GM19351 (cell line): ENCODE results near the gene PAQR7.
"Not testable (repeated sequence)": the region's sequence is repeated elsewhere in the genome, so short reads cannot be mapped to it uniquely, and the experiment has no call there.

Experiments used
- ATAC-seq: cut with Tn5 transposase; IDR thresholded peaks from one replicate; pipeline ENCODE4 v1.9.1; 2021; ENCODE audit warnings: mild to moderate bottlenecking, moderate library complexity; ENCODE audit not compliant: unreplicated experiment

The PAQR7 gene

DNA sequence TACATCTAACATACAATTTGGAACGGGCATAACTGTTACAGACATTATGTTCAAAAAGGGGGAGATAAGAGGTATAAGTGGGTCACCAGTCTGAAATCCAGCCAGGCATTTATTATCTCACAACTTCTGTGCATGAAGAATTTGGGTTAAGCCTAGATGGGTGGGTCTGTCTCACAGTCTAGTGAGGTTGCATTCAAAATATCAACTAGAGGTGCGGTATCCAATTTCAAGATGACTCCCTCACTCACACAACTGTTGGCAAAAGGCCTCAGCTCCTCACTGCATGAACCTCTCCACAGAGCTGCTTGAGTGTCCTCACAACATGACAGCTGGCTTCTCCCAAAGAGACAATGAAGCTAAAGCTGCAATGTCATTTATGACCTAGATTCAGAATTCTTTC, 21.0 kb downstream of the PAQR7 start:
- ATAC-seq = no peak

DNA sequence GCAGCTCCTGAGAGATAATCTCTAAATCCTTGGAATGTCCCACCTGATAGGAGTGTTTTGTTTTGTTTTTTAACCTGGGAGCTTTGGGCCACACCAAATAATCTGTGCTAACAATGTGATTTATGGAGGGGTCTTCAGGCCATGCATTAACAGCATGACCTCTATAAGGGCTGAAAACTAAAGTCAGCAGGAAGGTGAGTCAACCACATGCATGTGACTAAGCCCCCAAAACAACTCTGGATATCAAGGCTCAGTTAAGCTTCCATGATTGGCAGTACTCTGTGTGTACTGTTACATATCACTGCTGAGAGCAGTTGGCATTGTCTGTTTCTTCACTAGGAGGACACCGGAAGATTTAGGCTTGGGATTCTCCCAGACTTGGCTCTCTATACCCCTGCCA, 27.0 kb downstream of the PAQR7 start:
- no peak for ATAC-seq

DNA sequence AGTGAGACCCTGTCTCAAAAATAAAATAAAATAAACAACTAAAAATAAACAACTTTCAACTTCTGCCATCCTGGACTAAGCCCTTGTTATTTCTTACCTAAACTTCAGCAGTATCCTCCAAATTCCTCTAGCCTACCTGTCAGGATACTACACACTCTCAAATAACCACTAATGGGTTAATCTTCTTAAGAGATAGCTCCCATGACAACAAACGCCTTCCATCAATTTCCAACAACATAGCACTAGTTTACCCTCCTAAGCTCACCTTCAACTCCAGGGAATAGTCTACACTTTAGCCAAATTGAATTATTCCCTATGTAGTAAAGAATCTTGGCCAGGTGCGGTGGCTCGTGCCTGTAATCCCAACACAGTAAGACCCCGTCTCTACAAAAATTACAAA, 27.6 kb downstream of the PAQR7 start:
- no peak for ATAC-seq

DNA sequence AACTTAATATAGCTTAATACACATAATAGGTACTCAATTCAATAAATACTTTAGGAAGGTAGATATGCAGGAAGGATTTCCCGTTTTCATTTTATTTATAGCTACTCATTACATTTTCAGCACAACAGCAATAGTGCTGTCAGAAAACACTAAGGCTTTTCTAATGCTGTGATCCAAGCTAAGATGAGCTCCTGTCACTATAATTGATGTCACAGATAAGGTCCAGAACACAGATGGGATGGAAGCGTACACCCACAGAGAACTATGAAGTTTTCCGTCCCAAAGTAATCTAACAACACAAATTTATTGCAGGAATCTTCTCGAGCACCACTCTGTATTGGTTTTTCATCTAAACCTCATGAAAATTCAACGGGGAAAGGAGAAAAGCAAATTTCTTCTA, 29.8 kb downstream of the PAQR7 start:
- no peak for ATAC-seq

DNA sequence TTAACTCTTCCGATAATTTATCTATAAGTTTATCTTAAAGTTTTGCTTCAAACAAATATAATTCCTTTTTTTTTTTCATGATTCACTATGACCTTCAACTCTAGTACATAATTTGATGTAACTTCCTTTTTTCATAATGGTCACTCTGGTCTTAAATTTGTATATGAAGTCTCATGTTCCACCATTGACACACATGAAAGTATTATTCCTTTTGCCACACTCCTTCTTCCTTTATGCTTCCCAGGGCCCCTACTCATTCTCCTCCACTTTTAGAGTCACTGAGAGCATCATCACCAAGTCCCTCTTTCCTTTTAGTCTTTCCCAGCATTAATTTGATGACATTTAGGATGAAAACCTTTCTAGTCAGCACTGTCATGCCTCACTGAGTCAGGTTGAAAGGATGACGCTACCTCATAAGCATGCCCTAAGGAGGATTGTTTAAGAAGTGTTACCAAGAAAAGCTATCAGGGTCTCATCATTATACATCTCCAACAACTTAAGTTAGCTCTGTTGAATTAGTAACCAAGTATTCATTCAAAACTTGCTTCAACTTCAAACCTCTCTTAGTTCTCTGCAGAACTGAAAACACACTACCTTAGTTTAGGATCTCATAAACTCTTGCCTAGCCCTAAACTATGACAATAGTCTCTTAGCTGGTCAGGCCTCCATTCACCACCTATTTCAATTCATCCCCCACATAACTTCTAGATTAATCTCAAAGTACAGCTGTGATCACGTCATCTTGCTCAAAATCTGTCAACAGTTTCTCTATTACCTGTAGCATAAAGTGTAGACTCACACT, 30.8 kb downstream of the PAQR7 start:
- no peak for ATAC-seq

DNA sequence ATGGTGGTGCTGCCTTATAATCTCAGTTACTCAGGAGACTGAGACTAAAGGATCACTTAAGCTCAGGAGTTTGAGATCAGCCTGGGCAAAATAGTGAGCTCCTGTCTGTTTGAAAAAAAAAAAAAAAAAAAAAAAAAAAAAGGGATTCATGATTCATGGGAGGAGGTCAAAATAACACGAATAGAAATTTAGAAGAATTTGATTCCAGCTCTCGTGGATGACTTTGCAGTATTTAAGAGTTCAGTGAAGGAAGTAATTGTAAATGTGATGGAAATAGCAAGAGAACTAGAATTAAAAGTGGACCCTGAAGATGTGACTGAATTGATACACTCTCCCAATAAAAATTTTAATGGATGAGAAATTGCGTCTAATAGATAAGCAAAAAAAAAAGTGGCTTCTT, 32.0 kb downstream of the PAQR7 start:
- no peak for ATAC-seq

DNA sequence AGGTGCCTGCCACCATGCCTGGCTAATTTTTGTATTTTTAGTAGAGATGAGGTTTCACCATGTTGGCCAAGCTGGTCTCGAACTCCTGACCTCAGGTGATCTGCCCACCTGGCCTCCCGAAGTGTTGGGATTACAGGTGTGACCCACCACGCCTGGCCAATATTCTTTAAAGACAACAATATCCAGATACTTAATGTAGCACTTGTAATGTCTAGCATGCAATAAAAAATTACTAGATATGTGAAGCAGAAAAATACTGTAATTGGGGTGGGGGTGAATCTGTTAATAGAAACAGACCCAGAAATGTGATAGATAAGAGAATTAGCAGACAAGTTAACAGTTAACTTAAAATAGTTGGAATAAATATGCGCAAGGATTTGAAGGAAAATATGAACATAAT, 35.7 kb downstream of the PAQR7 start:
- ATAC-seq = not testable (repeated sequence)

DNA sequence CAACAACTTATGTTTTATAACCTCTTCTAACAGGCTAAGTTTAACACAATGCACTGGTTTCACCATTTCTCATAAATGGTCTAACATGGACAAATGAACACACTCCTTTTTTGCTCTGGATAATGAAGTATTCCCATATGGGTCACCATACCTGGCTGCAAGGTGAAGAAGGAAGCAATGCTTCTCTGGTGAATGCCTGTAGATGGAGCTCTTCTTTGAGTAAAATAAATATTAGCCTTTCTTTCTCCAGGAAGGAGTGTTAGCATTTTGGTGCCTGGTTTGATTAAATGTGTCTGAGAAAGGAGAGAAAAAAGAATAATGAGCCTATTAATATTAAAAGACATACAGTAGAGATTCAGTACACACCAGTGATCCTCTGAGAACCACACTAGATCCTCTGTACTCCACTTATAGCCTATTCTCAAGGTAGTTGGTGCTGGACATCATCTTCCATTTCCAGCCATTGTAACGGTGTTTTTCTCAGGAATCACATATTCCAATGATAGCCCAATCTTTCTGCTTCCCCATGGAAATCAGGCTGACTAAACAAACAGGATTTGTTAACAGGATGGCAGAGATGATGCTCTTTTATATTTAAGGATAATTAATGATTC, 38.1 kb downstream of the PAQR7 start:
- ATAC-seq = no peak

DNA sequence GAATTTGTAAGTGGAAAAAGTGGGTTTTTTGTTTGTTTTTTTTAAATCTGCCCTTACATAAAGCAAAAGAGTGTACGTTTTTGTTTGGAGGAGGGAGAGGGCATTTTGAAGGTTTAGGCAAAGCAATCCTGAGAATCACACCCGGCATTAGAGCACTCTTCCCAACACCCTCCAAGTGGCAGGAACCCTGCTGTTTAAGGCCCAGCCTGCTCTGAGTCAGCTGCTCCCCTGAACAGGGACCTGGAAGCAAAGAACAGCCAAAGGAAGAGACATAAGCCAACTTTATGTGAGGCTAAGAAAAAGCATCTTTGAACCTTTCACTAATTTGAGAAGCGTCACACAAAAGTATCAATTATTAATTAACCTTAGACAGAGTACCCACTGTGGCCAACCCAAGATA, 38.8 kb downstream of the PAQR7 start:
- ATAC-seq = no peak

DNA sequence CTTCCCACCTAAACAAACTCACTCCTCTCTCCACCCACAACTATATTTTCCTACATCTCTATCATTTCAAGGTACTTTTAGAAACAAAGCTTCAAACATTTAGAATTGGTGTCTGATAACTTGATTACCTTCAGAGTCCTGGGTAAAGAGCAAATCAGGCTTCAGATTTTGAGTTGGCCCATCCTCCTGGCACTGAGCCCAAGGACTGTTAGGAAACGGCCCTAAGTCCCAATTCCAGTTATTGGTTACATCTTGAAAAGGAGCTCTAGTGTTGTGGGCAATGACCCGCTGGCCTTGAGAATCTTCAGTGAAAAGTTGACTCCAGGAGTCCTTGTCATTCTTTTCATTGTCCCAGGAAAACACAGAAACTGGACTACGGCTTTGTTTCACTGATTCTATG, 40.6 kb downstream of the PAQR7 start:
- ATAC-seq = no peak

DNA sequence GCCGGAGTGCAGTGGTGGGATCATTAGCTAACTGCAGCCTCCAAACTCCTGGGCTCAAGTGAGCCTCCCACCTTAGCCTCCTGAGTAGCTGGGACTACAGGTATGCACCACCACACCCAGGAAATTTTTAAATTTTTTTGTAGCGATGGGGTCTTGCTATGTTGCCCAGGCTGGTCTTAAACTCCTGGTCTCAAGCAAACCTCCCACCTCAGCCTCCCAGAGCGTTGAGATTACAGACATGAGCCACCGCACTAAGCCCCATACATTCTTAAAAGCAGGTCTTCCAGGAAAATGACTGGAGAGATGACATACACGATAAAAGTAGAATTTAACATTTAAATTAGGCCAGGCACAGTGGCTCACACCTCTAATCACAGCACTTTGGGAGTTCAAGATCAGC, 42.4 kb downstream of the PAQR7 start:
- ATAC-seq = no peak

DNA sequence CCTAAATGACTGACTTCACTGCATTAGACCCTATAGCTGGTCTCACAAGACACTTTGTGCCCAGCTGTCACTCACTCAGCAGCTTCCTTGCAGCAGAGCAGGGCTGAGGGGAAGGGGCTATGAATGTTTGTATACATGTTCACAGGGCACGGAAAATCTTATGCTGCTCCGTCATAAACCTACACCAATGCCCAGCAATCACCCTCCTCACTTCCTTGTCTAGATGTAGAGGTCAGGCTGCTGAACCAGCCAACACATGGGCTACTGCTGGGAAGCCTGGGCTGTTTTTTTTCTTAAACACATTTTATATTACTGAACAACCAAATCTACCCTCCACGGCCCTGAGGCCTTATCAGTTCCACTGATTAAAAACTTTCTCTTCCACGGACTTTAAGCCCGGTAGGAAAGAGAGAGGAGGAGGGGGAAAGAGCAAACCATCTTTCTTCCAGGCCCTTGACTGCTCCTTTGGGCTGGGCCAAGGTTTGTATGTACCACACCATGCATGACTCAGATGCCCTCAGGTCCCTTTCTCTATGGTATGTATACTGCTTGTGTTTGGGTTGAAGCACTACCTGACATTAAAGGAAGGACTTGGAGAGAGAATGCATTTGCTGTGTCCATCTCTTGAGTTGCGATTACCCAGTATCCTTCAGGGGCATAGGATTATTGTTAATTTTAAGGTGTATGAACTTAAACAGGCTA, 43.0 kb downstream of the PAQR7 start:
- ATAC-seq = no peak

DNA sequence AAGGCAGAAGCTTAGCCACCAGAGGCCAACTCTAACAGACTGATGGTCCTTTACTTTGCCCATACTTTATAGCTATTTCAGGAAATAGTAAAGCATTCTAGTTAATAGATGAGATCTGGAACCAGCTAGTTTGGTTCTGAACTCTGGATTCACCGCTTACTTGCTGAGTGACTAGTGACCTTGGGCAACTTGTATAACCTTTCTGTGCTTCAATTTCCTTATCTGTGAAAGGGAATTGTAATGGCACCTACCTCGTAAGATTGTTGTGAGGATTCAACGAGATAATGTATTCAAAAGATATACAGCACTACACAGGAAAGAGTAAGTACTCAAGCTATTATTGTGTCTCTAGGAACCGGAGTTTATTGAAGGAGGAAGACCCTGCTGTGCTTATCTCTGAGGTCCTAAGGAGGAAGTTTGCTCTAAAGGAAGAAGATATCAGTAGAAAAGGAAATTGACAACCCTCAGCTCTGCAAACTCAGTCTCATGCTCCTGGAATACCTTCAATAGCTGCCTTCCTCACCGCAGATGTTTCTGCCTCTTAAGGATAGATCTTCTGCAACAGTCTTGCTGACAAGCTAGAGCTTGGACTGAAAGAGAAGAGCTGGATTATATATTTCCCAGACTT, 43.8 kb downstream of the PAQR7 start:
- ATAC-seq = no peak

DNA sequence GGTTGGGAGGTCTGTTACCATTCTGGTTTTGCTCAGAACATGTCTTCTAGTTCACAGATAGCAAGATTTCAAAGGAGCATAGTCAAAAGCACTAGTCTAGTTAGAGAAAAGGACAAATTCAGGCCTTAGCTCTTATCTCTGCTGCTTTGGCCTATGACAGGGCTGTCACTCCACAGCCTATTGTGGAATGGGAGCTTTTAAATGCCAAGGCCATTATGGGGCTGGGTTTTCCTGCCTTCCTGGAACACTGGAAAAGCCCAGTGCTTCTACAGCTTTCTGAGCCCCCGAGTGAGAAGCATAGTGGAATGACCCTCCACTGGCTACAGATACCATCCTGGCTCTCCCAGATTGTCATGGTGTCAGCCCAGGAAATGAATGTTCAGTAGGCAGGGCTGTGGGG, 46.5 kb downstream of the PAQR7 start:
- ATAC-seq = no peak

DNA sequence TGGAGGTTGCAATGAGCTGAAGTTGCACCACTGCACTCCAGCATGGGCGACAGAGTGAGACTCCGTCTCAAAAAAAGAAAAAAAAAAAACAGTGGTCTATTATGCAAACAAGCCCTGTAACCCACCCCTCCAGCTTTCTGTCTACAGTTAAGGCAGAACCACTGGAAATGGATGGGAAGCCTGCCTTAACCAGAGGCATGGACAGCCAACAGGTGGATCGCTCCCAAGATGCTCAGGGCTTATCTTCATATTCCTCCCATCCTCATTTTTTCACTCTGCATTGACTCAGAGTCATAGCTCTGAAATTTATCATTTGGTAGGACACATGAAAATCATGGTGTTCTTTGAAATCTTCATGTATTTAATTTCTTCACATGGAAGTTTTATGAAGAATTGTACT, 47.0 kb downstream of the PAQR7 start:
- no peak for ATAC-seq

DNA sequence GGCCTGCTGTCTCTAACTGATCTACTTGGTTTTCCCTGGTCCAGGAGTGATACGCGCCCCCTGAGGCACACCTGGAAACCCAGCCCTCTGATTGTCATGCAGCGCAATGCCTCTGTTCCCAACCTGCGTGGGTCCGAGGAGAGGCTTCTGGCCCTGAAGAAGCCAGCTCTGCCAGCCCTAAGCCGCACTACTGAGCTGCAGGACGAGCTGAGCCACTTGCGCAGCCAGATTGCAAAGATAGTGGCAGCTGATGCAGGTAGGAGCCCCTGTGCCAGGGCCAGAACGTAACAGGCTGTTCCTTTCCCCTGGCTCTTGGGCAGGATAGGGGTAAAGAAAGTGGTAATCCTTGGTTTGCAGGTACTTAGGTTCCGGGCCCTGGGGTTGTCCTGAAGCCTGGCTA, 48.9 kb downstream of the PAQR7 start:
- no peak for ATAC-seq

DNA sequence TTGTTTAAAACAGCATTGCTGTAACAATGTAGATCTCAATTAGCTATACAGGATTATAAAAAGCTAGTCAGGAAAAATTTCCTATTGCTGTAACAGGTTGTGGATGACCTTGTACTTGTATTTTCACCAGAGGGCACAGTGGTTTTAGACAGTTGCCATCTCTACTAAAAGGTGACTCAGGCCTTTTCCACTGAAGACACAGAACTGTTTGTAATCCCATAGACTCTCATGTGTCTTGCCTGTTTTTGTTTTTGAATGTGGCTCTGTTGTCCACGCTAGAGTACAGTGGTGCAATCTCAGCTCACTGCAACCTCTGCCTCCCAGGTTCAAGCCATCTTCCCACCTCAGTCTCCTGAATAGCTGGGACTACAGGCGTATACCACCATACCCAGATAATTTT, 49.9 kb downstream of the PAQR7 start:
- no peak for ATAC-seq

DNA sequence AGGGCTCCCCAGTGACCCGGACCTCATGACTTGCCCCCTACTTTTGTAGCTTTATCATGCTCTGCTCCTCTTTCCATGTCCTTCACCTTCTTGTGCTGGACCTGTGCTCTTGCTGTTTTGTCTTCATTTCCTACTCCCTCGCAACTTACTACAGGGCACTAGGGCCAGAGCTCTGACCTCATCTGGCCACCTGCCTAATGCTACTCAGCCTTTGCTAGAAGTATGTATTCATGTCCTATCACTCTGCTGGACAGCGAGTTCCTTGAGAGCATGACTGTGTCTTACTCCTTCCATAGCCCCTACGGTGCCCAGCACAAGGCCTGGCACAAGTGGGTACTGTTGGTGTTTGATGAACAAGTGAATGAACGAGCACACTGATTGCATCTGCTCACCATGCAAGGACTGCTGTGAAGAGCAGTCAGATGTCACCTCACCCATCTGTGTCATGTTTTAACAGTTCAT, 53.8 kb downstream of the PAQR7 start:
- ATAC-seq = no peak

DNA sequence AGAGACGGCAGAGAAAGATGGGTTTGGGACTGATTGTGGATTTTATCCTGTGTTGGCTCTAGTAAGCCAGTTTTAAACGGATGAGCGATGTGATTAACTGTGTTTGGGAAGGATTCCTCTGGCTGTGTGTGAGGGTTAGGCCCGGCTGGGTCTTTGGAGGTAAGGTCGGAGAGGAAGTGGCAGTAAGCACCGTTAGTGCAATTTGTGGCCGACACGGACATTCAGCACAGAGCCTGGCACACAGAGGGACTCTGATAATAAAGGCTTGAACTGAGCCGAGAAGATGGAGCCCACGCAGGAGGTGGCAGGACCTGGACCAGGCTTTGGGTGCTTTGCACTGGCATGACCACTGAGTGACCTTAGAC, 54.4 kb downstream of the PAQR7 start:
- no peak for ATAC-seq

DNA sequence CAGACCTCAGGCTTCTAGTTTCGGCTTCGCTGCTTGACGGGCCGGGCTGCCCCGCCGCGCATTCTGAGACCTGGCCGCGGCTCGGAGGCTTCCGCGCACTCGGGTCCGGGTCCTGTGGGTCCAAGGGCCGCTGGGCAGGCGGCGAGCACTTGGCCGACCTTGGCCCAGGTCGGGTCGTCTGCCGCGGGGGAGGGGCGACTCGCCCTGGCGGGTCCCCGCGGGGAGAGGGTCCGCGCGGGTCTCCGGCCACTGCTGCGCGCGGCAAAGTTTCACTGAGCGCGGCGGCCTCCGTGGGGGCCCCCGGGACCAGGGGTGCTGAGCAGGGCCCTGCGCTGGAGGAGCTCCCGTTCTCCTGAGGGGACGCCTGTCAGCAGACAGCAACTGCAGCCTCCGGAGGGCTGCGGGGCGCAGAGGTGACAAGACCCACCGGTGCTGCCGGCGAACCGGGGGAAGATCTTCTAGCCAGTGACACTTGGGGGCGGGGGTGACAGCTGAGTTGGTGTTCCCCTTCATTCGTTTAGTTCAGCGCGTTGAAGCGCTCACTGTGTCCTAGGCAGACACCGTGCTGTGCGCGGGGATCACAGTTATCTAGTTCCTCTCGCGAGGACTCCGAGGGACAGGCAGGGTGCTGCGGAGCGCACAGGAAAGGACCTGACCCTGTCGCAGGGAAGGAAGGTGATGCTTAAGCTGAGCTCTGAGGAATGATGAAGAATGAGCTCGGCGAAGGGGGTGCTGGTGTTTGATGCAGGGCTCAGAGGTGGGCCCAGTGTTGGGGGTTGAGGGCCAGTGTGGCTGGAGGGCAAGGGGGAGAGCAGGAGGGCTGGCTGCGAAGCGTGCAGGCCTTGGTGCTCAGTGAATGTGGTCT, 55.0 kb downstream of the PAQR7 start:
- ATAC-seq = peak; percentile 48
